Breast epithelium (tissue), 4 donors: Measurements from ENCODE around the gene INAFM1. TPM values are rescaled to one million over a fixed set of nuclear protein-coding genes. Genes with fewer than 3 reads are reported as not detected.

Experiments used
- DNase-seq, 2 donors: peaks; one replicate each; pipeline ENCODE4 v3.0.0-alpha.2; 2019; ENCODE audit warnings: low spot score in 2 of 2
- H3K27ac ChIP-seq, 2 donors: fragments of 200-600 bp; sonication (generic) in 1 of 2; one replicate each; pipeline ENCODE4 v1.5.1; 2016 to 2019; ENCODE audit warnings: mild to moderate bottlenecking in 1 of 2
- H3K27me3 ChIP-seq, 2 donors: fragments of 200-600 bp; sonication (generic) in 1 of 2; one replicate each; pipeline versions ENCODE4 v1.5.1 to v1.6.0; 2017 to 2019; ENCODE audit warnings: control low read depth in 1 of 2, mild to moderate bottlenecking in 1 of 2
- H3K36me3 ChIP-seq: fragments of 200-600 bp; one replicate; pipeline ENCODE4 v1.5.1; 2019
- H3K4me1 ChIP-seq, 2 donors: fragments of 200-600 bp; sonication (generic); one replicate each; pipeline ENCODE4 v1.5.1; 2016 to 2019; ENCODE audit warnings: control low read depth in 1 of 2
- H3K4me3 ChIP-seq, 3 donors: fragments of 200-600 bp; sonication (generic); 1 replicate in 2 of 3; 2 replicates in 1 of 3; pipeline ENCODE4 v1.5.1; 2016 to 2019; ENCODE audit warnings: mild to moderate bottlenecking in 3 of 3, moderate library complexity in 2 of 3
- H3K9me3 ChIP-seq, 2 donors: fragments of 200-600 bp; sonication (generic) in 1 of 2; one replicate each; pipeline ENCODE4 v1.5.1; 2016 to 2019; ENCODE audit warnings: control low read depth in 1 of 2
- POLR2A ChIP-seq: fragments of 450-650 bp; IDR thresholded peaks from one replicate; pipeline ENCODE4 v1.6.1; 2016; ENCODE audit warnings: antibody characterized with exemption, mild to moderate bottlenecking, moderate library complexity
- POLR2AphosphoS5 ChIP-seq, 3 donors: sonication (generic); formaldehyde crosslinking; IDR thresholded peaks; one replicate each; pipeline ENCODE4 v1.6.1; 2017; ENCODE audit warnings: antibody characterized with exemption in 3 of 3
- intact Hi-C: fragments of 100-400 bp; cut with DNase I; formaldehyde crosslinking; loops from one replicate; pipeline ENCODE4 v1.15.1; 2023; ENCODE audit warnings: low total_unique reads
- total RNA-seq, 3 donors: library from RNA; depleted of rRNA; stranded (reverse); fragments of >200 nt; gene quantifications; one replicate each; pipeline ENCODE4 v1.1.0, GENCODE V29; 2016
- TF ChIP-seq, protein P1 (sequence below), 3 donors: fragments of 450-650 bp; IDR thresholded peaks; one replicate each; pipeline ENCODE4 v1.5.1; 2016 to 2017; ENCODE audit warnings: antibody characterized with exemption in 3 of 3, mild to moderate bottlenecking in 3 of 3, moderate library complexity in 3 of 3

The INAFM1 gene
- total RNA-seq, 3 donors from 2014 or later: 5.3 to 10.5 (median 7.2) TPM

DNA sequence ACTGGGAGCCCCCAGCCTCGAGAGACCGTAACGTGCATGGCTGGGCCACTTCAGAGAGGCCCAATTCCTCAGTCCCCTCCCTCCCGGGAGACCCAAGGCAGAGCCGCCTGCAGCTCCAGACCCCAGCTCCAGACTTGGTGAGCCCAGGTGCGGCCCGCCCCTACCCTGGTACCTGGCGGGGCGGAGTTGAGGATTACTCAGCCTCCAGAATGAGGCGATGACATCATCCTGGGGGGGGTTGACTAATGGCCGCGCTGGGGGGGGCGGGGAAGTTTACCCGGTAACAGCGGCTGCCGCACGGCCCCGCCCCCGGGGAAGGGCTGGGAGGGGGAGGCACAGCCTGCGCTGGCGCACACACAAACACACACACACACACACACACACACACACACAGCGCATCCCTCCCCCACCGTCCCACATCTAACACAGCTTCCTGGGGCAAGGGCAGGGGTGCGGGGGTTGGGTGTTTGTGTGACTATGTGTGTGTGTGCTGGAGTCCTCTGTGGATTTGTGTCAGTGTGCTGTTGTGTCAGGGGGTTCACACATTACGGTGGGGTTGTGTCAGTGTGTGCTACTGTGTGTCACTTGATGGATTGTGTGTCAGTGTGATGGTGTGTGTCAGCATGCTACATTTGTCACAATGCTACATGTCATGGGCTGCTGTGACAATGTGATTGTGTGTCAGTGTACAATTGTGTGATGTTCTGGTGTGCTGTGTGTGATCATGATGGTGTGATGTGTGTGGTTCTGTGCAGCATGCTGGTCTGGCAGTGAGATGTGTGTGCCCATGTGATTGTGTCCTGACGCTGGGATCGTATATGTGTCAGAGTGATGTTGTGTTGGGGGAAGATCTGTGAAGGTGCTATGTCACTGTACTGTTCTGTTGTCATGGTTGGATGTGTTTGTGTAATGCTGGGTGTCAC, 33.4 kb upstream of the INAFM1 start:
- H3K27ac ChIP-seq: no peak overlapping the region
- intact Hi-C loops: loop anchor here (1.0 kb wide), 1 partner anchor 32 kb away; no protein-coding TSS in a partner anchor

DNA sequence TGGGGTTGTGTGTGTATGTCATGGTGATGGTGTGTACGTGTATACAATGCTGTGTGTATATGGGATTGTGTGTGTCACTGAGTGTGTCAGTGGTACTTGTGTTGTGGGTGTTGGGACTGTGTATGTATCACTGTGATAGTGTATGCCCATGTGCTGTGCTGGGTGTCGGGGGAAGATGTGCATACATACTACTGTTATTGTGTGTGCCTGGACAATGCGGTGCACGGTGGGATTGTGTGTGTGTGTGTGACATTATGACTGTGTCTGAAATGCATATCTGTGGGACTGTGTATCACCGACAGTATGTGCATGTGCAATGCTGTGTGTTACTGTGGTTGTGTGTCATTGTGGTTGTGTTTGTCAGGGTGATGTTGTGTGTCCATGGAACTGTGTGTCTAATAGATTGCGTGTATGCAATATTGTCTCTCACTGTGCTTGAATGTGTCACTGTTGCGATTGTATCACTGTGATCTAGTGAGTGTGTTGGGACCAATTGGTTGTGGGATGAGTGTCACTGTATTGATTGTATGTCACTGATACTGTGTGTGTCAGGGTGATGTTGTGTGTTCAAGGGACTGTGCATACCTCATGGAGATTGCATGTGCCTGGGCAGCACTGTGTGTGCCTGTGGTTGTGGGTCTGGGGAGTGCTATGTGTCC, 32.6 kb upstream of the INAFM1 start:
- Histone ChIP-seq H3K9me3 (no peaks in the 10 kb centered on the region), H3K4me3 (no peak overlapping the region), H3K36me3 (no peaks in the 10 kb centered on the region), H3K27ac (no peak overlapping the region), H3K4me1 (peaks cover 0 to 20% of the 10 kb centered on the region in 2 donors), H3K27me3 (no peaks in the 10 kb centered on the region)
- TF ChIP-seq, protein P1, sequence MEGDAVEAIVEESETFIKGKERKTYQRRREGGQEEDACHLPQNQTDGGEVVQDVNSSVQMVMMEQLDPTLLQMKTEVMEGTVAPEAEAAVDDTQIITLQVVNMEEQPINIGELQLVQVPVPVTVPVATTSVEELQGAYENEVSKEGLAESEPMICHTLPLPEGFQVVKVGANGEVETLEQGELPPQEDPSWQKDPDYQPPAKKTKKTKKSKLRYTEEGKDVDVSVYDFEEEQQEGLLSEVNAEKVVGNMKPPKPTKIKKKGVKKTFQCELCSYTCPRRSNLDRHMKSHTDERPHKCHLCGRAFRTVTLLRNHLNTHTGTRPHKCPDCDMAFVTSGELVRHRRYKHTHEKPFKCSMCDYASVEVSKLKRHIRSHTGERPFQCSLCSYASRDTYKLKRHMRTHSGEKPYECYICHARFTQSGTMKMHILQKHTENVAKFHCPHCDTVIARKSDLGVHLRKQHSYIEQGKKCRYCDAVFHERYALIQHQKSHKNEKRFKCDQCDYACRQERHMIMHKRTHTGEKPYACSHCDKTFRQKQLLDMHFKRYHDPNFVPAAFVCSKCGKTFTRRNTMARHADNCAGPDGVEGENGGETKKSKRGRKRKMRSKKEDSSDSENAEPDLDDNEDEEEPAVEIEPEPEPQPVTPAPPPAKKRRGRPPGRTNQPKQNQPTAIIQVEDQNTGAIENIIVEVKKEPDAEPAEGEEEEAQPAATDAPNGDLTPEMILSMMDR (IDR thresholded peaks at IDR 0.05): no peak
- TF ChIP-seq POLR2AphosphoS5 (IDR thresholded peaks at IDR 0.05): no peak
- TF ChIP-seq POLR2A: no peak
- intact Hi-C loops: loop anchor here (1.0 kb wide), 1 partner anchor 33 kb away; no protein-coding TSS in a partner anchor
- no peak for DNase-seq

More for the DNA sequence above, 33.4 kb upstream of the INAFM1 start:
- Histone ChIP-seq H3K4me3 (peak overlapping the region in 1 of 3 donors; percentile 51), H3K9me3 (no peaks in the 10 kb centered on the region), H3K27me3 (no peaks in the 10 kb centered on the region), H3K4me1 (peaks cover 0 to 20% of the 10 kb centered on the region in 2 donors), H3K36me3 (no peaks in the 10 kb centered on the region)
- peak; percentile 78 to 79 for DNase-seq
- TF ChIP-seq POLR2AphosphoS5 (IDR thresholded peaks at IDR 0.05) (no peak), POLR2A (no peak)
- TF ChIP-seq, protein P1 (IDR thresholded peaks at IDR 0.05): no peak

GRCh38 chr19:47243364-47243775, 31.3 kb upstream of the INAFM1 start:
- Histone ChIP-seq H3K4me1 (peaks cover 0 to 20% of the 10 kb centered on the region in 2 donors), H3K4me3 (peak overlapping the region in 2 of 3 donors; percentile 34 to 61), H3K27me3 (no peaks in the 10 kb centered on the region), H3K9me3 (no peaks in the 10 kb centered on the region), H3K27ac (peak overlapping the region; percentile 68 to 70), H3K36me3 (no peaks in the 10 kb centered on the region)
- no peak for DNase-seq
- intact Hi-C loops: no loop called here
- TF ChIP-seq, protein P1 (IDR thresholded peaks at IDR 0.05): no peak
- TF ChIP-seq POLR2A (no peak), POLR2AphosphoS5 (IDR thresholded peaks at IDR 0.05) (no peak)

GRCh38 chr19:47243776-47244547, 30.7 kb upstream of the INAFM1 start:
- no peak for TF ChIP-seq POLR2A
- TF ChIP-seq, protein P1 (IDR thresholded peaks at IDR 0.05): peak; percentile 99 to 100 (median 99)
- TF ChIP-seq POLR2AphosphoS5 (IDR thresholded peaks at IDR 0.05): peak; percentile 76 to 88 (median 83)
- no peaks in the 10 kb centered on the region for H3K27me3 ChIP-seq
- intact Hi-C loops: no loop called here
- no peaks in the 10 kb centered on the region for H3K9me3 ChIP-seq
- DNase-seq: peak; percentile 89
- H3K4me3 ChIP-seq: peak overlapping the region; percentile 10 to 61 (median 43)
- no peaks in the 10 kb centered on the region for H3K36me3 ChIP-seq
- H3K4me1 ChIP-seq: peaks cover 0 to 20% of the 10 kb centered on the region in 2 donors
- H3K27ac ChIP-seq: peak overlapping the region; percentile 48 to 68
